Lower lobe of right lung (tissue), 2 donors: ENCODE measurements around the gene RTP5. TPM values are rescaled to one million over a fixed set of nuclear protein-coding genes. Genes with fewer than 3 reads are reported as not detected.

ENCODE experiments used
- ATAC-seq, 2 donors: fragments of 200-7000 bp; cut with Tn5 transposase; one replicate each; pipeline ENCODE4 v1.9.1; 2020 to 2022; ENCODE audit warnings: mild to moderate bottlenecking in 2 of 2, moderate library complexity in 2 of 2
- DNase-seq: peaks from one replicate; pipeline ENCODE4 v3.0.0-alpha.2; 2020
- H3K27ac ChIP-seq: fragments of 200-600 bp; one replicate; pipeline ENCODE4 v1.8.0; 2022
- H3K27me3 ChIP-seq: fragments of 200-600 bp; one replicate; pipeline ENCODE4 v1.8.0; 2022; ENCODE audit warnings: low read depth
- H3K36me3 ChIP-seq: fragments of 200-600 bp; one replicate; pipeline ENCODE4 v1.8.0; 2022; ENCODE audit warnings: mild to moderate bottlenecking
- H3K4me1 ChIP-seq: fragments of 200-600 bp; one replicate; pipeline ENCODE4 v1.8.0; 2022
- H3K4me3 ChIP-seq: fragments of 200-600 bp; one replicate; pipeline ENCODE4 v1.8.0; 2022; ENCODE audit warnings: mild to moderate bottlenecking
- H3K9me3 ChIP-seq: fragments of 200-600 bp; one replicate; pipeline ENCODE4 v1.8.0; 2022
- CTCF ChIP-seq: fragments of 200-600 bp; IDR thresholded peaks from one replicate; pipeline ENCODE4 v1.8.0; 2022; ENCODE audit warnings: antibody characterized with exemption, mild to moderate bottlenecking
- intact Hi-C: fragments of 100-400 bp; cut with DNase I; formaldehyde crosslinking; loops from one replicate; pipeline ENCODE4 v1.11.0; 2022
- total RNA-seq: library from RNA; stranded (reverse); fragmentation: NEBNext Ultra II Directional; extraction: Animal tissue kit (Norgen Biotek cat#: 25700); gene quantifications from one replicate; pipeline ENCODE4 v1.2.1, GENCODE V29; 2021
- donor health status: DM: no; HTN: yes; CAD: no; lungs with severe emphysema.

The RTP5 gene
- total RNA-seq, 1 donor from 2014 or later = not detected

GRCh38 chr2:241867776-241868420 lies 1.6 kb upstream of the RTP5 start:
- Histone ChIP-seq H3K27me3 (peaks cover 33% of the 10 kb centered on the region), H3K27ac (no peak overlapping the region), H3K9me3 (no peaks in the 10 kb centered on the region), H3K36me3 (no peaks in the 10 kb centered on the region), H3K4me1 (no peaks in the 10 kb centered on the region), H3K4me3 (no peak overlapping the region)
- intact Hi-C loops = no loop called here
- ATAC-seq = peak; percentile 15 to 27
- DNase-seq = no peak
- no peak for TF ChIP-seq CTCF

GRCh38 chr2:241868661-241869081 lies 858 bp upstream of the RTP5 start:
- Histone ChIP-seq H3K27me3 (peaks cover 26% of the 10 kb centered on the region), H3K36me3 (no peaks in the 10 kb centered on the region), H3K4me1 (no peaks in the 10 kb centered on the region), H3K27ac (no peak overlapping the region), H3K9me3 (no peaks in the 10 kb centered on the region), H3K4me3 (no peak overlapping the region)
- peak in 1 of 2 donors; percentile 24 for ATAC-seq
- DNase-seq = no peak
- intact Hi-C loops = no loop called here
- no peak for TF ChIP-seq CTCF

GRCh38 chr2:241870081-241870541 lies 582 bp downstream of the RTP5 start:
- Histone ChIP-seq H3K4me3 (no peak overlapping the region), H3K27ac (no peak overlapping the region), H3K9me3 (no peaks in the 10 kb centered on the region), H3K4me1 (no peaks in the 10 kb centered on the region), H3K36me3 (no peaks in the 10 kb centered on the region), H3K27me3 (peaks cover 25% of the 10 kb centered on the region)
- no peak for TF ChIP-seq CTCF
- ATAC-seq (no peak), DNase-seq (no peak)
- intact Hi-C loops = no loop called here

GRCh38 chr2:241870611-241871537 lies 1.3 kb downstream of the RTP5 start:
- DNase-seq (no peak), ATAC-seq (peak; percentile 9 to 25)
- TF ChIP-seq CTCF = no peak
- peaks cover 25% of the 10 kb centered on the region for H3K27me3 ChIP-seq
- H3K36me3 ChIP-seq = no peaks in the 10 kb centered on the region
- no peaks in the 10 kb centered on the region for H3K4me1 ChIP-seq
- no peak overlapping the region for H3K4me3 ChIP-seq
- intact Hi-C loops = no loop called here
- no peak overlapping the region for H3K27ac ChIP-seq
- H3K9me3 ChIP-seq = no peaks in the 10 kb centered on the region

GRCh38 chr2:241871538-241872312 lies 2.2 kb downstream of the RTP5 start:
- no peaks in the 10 kb centered on the region for H3K4me1 ChIP-seq
- intact Hi-C loops = no loop called here
- ATAC-seq (peak in 1 of 2 donors; percentile 6), DNase-seq (no peak)
- no peak overlapping the region for H3K27ac ChIP-seq
- H3K27me3 ChIP-seq = peaks cover 20% of the 10 kb centered on the region
- no peaks in the 10 kb centered on the region for H3K36me3 ChIP-seq
- no peaks in the 10 kb centered on the region for H3K9me3 ChIP-seq
- no peak for TF ChIP-seq CTCF
- H3K4me3 ChIP-seq = no peak overlapping the region
